GM12878 (cell line): ENCODE results near the gene ASAH2.

Experiments
- CBX3 ChIP-seq: fragments of 200-600 bp; sonication (generic); IDR thresholded peaks from 2 replicates; pipeline ENCODE4 v1.6.1; 2016; ENCODE audit warnings: low read depth, borderline replicate concordance
- CTCF ChIP-seq, 3 experiments: IDR thresholded peaks in 2 of 3; conservative IDR thresholded peaks in 1 of 3; 2 replicates each; pipeline ENCODE4 v1.5.1; 2011; ENCODE audit warnings: low read depth in 3 of 3, low read length in 3 of 3, mild to moderate bottlenecking in 3 of 3, control low read depth in 2 of 3, moderate library complexity in 2 of 3, inconsistent platforms in 1 of 3, mixed read lengths in 1 of 3; ENCODE audit not compliant: control insufficient read depth in 2 of 3, insufficient read depth in 1 of 3; ENCODE audit errors: extremely low read depth in 1 of 3
- GABPA ChIP-seq: IDR thresholded peaks from 2 replicates; pipeline ENCODE4 v1.6.1; 2014; ENCODE audit warnings: antibody characterized with exemption, low read depth, mild to moderate bottlenecking, inconsistent platforms
- HDGF ChIP-seq: fragments of 450-650 bp; IDR thresholded peaks from 2 replicates; pipeline ENCODE4 v1.6.1; 2016; ENCODE audit warnings: antibody characterized with exemption
- POLR2A ChIP-seq: IDR thresholded peaks from 2 replicates; pipeline ENCODE4 v1.6.1; 2011; ENCODE audit warnings: low read depth, mild to moderate bottlenecking, low read length
- SPI1 ChIP-seq: IDR thresholded peaks from 2 replicates; pipeline ENCODE4 v1.6.1; 2011; ENCODE audit warnings: low read depth, mild to moderate bottlenecking, low read length, moderate library complexity, borderline replicate concordance; ENCODE audit not compliant: insufficient read depth

GRCh38 chr10:50216894-50217293, 34.4 kb downstream of the ASAH2 start:
- no peak for TF ChIP-seq CTCF (IDR thresholded peaks at IDR 0.05 in 2 of 3, conservative IDR thresholded peaks at IDR 0.05 in 1 of 3; ENCODE audit: control insufficient read depth in 2 of 3, extremely low read depth in 1 of 3, insufficient read depth in 1 of 3, low read depth in 3 of 3, low read length in 3 of 3)
- TF ChIP-seq SPI1, result no peak; the same call in 1 of the 2 replicates
- TF ChIP-seq HDGF, result no peak
- TF ChIP-seq POLR2A, result no peak
- no peak for TF ChIP-seq CBX3
- TF ChIP-seq GABPA, result no peak
